Inflammatory macrophage treated with lipopolysaccharide for 1 hour (primary cell): Measurements from ENCODE around the gene DUSP10.

ENCODE experiments used
- DNase-seq, 2 donors: peaks; one replicate each; pipeline ENCODE4 v3.0.0-alpha.2; 2020 to 2022

DUSP10 gene

GRCh38 chr1:221741703-221742554 lies at the start of gene DUSP10:
TSS of gene DUSP10 (minus strand) at chr1:221742089. CDS start at chr1:221739744, 2,345 bp downstream.
- DNase-seq, result peak; percentile 99 to 100

GRCh38 chr1:221788466-221788865 lies 46.6 kb upstream of the DUSP10 start:
- DNase-seq, result no peak

GRCh38 chr1:221786647-221787046 lies 44.8 kb upstream of the DUSP10 start:
- no peak for DNase-seq

- DNase-seq, result no peak
Measured at GRCh38 chr1:221783936-221784335, 42.0 kb upstream of the DUSP10 start.

GRCh38 chr1:221783437-221783836 lies 41.5 kb upstream of the DUSP10 start:
- no peak for DNase-seq

- no peak for DNase-seq
Measured at GRCh38 chr1:221782970-221783369, 41.1 kb upstream of the DUSP10 start.

GRCh38 chr1:221782477-221782876 lies 40.6 kb upstream of the DUSP10 start:
- DNase-seq, result no peak

GRCh38 chr1:221781102-221781755 lies 39.3 kb upstream of the DUSP10 start:
- DNase-seq, result peak; percentile 89 to 96

GRCh38 chr1:221780175-221780574 lies 38.3 kb upstream of the DUSP10 start:
- DNase-seq, result no peak

GRCh38 chr1:221779771-221780170 lies 37.9 kb upstream of the DUSP10 start:
- DNase-seq, result no peak

GRCh38 chr1:221778535-221779142 lies 36.8 kb upstream of the DUSP10 start:
- DNase-seq, result peak; percentile 54 to 78

- no peak for DNase-seq
Measured at GRCh38 chr1:221778125-221778524, 36.2 kb upstream of the DUSP10 start.

GRCh38 chr1:221777431-221778072 lies 35.7 kb upstream of the DUSP10 start:
- peak; percentile 73 to 91 for DNase-seq

- DNase-seq, result peak; percentile 83 to 95
Measured at GRCh38 chr1:221776495-221777301, 34.8 kb upstream of the DUSP10 start.

- peak; percentile 86 to 90 for DNase-seq
Measured at GRCh38 chr1:221775206-221775605, 33.3 kb upstream of the DUSP10 start.

GRCh38 chr1:221774054-221774842 lies 32.4 kb upstream of the DUSP10 start:
- no peak for DNase-seq

- no peak for DNase-seq
Measured at GRCh38 chr1:221773383-221773782, 31.5 kb upstream of the DUSP10 start.

- no peak for DNase-seq
Measured at GRCh38 chr1:221772117-221772516, 30.2 kb upstream of the DUSP10 start.

- DNase-seq, result peak in 1 of 2 donors; percentile 51
Measured at GRCh38 chr1:221768444-221769066, 26.7 kb upstream of the DUSP10 start.

- no peak for DNase-seq
Measured at GRCh38 chr1:221766210-221766609, 24.3 kb upstream of the DUSP10 start.

GRCh38 chr1:221765527-221765926 lies 23.6 kb upstream of the DUSP10 start:
- no peak for DNase-seq
